DOHH2 (cell line): ENCODE measurements around the gene PPP1R15B.

Experiments
- EZH2phosphoT487 ChIP-seq: fragments of 200-600 bp; sonication (generic); IDR thresholded peaks from 2 replicates; pipeline ENCODE4 v1.6.1; 2017; ENCODE audit warnings: borderline replicate concordance, mild to moderate bottlenecking, antibody characterized with exemption, low read length, moderate library complexity, mixed read lengths
- TF ChIP-seq, protein P1 (sequence below): fragments of 200-600 bp; sonication (generic); IDR thresholded peaks from one replicate; pipeline ENCODE4 v1.5.1; 2014; ENCODE audit warnings: antibody characterized with exemption, mild to moderate bottlenecking, low read depth, low read length; ENCODE audit not compliant: poor library complexity, severe bottlenecking

DNA sequence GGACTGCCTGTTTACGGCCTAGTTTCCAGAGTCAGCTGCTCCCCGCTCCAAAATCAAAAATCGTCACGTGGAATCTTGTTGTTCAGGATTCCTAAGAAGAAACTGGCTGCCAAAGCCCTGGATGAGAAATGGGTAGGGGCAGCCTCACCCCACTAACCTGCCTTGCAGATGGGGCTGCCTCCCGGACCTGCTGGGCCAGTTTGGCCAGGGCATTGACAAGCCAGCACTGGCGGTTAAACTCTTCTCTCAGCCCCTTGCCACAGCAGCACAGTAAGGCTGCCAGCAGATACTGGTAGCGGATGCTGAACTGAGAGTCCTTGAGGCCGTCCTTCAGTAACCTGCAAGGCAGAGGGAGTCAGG is 31.6 kb upstream of the PPP1R15B start:
- TF ChIP-seq, protein P1, sequence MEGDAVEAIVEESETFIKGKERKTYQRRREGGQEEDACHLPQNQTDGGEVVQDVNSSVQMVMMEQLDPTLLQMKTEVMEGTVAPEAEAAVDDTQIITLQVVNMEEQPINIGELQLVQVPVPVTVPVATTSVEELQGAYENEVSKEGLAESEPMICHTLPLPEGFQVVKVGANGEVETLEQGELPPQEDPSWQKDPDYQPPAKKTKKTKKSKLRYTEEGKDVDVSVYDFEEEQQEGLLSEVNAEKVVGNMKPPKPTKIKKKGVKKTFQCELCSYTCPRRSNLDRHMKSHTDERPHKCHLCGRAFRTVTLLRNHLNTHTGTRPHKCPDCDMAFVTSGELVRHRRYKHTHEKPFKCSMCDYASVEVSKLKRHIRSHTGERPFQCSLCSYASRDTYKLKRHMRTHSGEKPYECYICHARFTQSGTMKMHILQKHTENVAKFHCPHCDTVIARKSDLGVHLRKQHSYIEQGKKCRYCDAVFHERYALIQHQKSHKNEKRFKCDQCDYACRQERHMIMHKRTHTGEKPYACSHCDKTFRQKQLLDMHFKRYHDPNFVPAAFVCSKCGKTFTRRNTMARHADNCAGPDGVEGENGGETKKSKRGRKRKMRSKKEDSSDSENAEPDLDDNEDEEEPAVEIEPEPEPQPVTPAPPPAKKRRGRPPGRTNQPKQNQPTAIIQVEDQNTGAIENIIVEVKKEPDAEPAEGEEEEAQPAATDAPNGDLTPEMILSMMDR: no peak
- no peak for TF ChIP-seq EZH2phosphoT487
